Measurements from ENCODE around the gene CHCHD3.

Gene CHCHD3

GRCh38 chr7:133019590-133019989 is 62.3 kb downstream of the CHCHD3 start:
- no peak for DNase-seq (ENCODE audit: low read depth)
- TF ChIP-seq CTCF (conservative IDR thresholded peaks at IDR 0.05; ENCODE audit: low read depth, low read length): no peak
- H3K4me3 ChIP-seq (ENCODE audit: low read depth, low read length): no peak overlapping the region

- no peak for DNase-seq (ENCODE audit: low read depth)
- TF ChIP-seq CTCF (conservative IDR thresholded peaks at IDR 0.05; ENCODE audit: low read depth, low read length): no peak
- H3K4me3 ChIP-seq (ENCODE audit: low read depth, low read length): no peak overlapping the region
These were observed 65.3 kb downstream of the CHCHD3 start for GRCh38 chr7:133016604-133017003.

- no peak for TF ChIP-seq CTCF (conservative IDR thresholded peaks at IDR 0.05; ENCODE audit: low read depth, low read length)
- DNase-seq (ENCODE audit: low read depth): no peak
- no peak overlapping the region for H3K4me3 ChIP-seq (ENCODE audit: low read depth, low read length)
These were observed 66.0 kb downstream of the CHCHD3 start for GRCh38 chr7:133015888-133016287.

DNA sequence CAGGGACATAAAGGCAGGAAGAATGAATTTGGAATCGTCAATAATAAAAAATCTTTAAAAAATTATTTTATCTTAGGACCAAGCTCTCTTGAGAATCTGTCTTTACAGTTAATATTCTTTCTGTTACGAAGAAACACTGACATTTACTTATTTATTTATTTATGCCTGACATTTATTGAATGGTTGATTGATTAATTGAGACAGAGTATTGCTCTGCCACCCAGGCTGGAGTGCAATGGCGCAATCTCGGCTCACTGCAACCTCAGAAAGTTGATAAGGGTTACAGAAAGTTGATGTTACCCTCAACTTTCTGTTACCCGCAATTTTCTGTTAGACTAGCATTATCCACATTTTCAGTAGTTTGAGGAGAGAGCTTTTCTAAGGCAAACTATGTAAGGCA is 70.1 kb downstream of the CHCHD3 start:
- H3K4me3 ChIP-seq (ENCODE audit: low read depth, low read length): no peak overlapping the region
- TF ChIP-seq CTCF (conservative IDR thresholded peaks at IDR 0.05; ENCODE audit: low read depth, low read length): no peak
- no peak for DNase-seq (ENCODE audit: low read depth)

GRCh38 chr7:133009426-133010252 is 72.3 kb downstream of the CHCHD3 start:
- H3K4me3 ChIP-seq (ENCODE audit: low read depth, low read length): no peak overlapping the region
- TF ChIP-seq CTCF (conservative IDR thresholded peaks at IDR 0.05; ENCODE audit: low read depth, low read length): no peak
- no peak for DNase-seq (ENCODE audit: low read depth)

- TF ChIP-seq CTCF (conservative IDR thresholded peaks at IDR 0.05; ENCODE audit: low read depth, low read length): no peak
- no peak overlapping the region for H3K4me3 ChIP-seq (ENCODE audit: low read depth, low read length)
- DNase-seq (ENCODE audit: low read depth): no peak
These were observed 73.9 kb downstream of the CHCHD3 start for GRCh38 chr7:133007961-133008360.
